Neural progenitor cell (in vitro differentiated cells): ENCODE data around the gene INPP4B.

ENCODE experiments used
- CTCF ChIP-seq: fragments of 200-600 bp; sonication (generic); IDR thresholded peaks from 2 replicates; pipeline ENCODE4 v1.5.1; 2017; ENCODE audit warnings: antibody characterized with exemption, mild to moderate bottlenecking
- EZH2phosphoT487 ChIP-seq: fragments of 200-600 bp; sonication (generic); IDR thresholded peaks from 2 replicates; pipeline ENCODE4 v1.6.1; 2017; ENCODE audit warnings: antibody characterized with exemption

- TF ChIP-seq CTCF: no peak
- TF ChIP-seq EZH2phosphoT487: no peak
Measured at GRCh38 chr4:142861351-142861750, 15.2 kb upstream of the INPP4B start.
